HG03460 (cell line): ENCODE data around the gene BANP.
"Not testable (repeated sequence)": the region's sequence is repeated elsewhere in the genome, so short reads cannot be mapped to it uniquely, and the experiment has no call there.

ENCODE experiments used
- ATAC-seq: cut with Tn5 transposase; IDR thresholded peaks from one replicate; pipeline ENCODE4 v1.9.1; 2021; ENCODE audit not compliant: unreplicated experiment

The BANP gene

GRCh38 chr16:87990254-87990653 lies 39.0 kb downstream of the BANP start:
- ATAC-seq, result not testable (repeated sequence)

DNA sequence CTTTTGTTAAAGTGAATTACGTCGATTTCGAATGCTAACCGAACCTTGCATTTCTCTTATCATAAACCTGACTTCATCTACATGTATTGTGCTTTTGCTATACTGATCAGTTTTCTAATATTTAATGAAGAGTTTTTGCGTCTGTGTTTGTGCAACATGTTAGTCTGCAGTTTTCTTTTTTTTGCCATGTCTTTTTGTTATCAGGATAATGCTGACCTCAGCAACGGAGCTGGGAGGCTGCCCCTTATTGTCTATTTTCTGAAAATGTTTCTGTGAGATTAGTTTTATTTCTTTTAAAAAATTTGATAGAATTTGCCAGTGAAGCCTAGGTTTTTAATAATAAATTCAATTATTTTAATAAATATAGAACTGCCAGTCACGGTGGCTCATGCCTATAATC lies 40.9 kb downstream of the BANP start:
- ATAC-seq, result not testable (repeated sequence)

DNA sequence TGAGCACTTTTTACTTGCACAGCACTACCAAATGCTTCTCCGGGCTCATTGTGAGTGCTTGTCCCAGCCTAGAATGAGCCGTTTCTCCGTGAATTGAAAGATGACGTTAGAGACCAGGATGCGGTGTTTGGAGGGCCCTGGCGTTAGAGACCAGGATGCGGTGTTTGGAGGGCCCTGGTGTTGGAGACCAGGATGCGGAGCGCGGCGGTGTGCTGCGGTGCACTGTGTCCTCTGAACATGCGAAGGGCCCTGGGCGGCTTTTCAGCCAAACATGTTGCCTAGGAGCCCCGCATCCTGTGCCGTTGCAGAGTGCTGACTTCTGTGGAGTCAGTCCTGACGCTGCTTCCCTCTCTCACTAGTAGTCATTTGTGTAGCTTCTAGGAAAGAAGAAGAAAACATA lies 42.7 kb downstream of the BANP start:
- no peak for ATAC-seq

DNA sequence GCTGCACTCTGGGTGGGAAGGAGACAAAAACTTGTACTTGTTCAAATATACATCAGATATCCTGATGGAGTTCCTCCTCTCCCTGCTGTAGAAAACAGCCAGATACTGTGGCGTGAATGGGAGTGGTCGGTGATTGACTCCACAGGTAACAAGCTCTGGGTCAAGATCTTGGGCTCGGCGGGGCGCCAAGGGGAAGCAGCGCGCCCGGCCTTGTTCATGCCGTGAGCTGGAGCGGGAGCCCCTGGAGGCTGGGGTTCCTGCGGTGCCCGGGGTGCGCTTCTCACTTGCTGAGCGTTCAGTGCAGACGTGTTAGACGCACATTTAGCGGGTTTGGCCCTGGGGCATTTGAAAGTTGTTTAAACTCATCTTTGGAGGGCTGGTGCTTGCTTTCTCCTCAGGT lies 44.4 kb downstream of the BANP start:
- ATAC-seq, result no peak

DNA sequence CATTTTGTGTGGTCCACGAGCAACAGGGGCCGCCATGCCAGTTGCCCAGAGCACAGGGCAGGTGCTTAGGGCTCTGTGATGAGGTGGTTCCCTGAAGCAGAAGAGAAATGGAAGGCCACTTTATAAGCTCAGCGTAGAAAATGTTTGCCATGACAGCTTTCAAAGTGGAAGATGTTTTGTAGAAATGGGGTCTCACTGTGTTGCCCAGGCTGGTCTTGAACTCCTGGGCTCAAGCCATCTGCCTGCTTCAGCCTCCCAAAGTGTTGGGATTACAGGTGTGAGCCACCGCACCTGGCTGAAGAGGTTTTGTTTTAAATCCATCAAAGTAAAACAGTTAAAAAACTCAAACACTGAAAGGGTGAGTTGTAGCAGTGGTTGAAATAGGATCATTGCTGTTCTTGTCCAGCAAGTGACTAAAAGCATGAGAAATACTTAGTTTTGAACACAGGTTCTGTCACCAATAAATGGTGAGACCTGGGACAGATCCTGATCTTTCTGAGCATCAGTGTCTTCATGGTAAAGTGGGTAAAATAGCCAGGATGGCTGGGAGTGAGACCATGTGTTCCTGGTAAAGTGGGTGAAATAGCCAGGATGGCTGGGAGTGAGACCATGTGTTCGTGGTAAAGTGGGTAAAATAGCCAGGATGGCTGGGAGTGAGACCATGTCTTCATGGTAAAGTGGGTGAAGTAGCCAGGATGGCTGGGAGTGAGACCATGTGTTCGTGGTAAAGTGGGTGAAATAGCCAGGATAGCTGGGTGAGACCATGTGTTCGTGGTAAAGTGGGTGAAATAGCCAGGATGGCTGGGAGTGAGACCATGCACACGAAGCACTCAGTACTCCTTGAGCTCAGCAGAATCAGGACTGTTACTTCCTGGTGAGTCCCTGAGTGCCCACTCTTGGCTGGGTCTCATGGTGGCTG lies 46.0 kb downstream of the BANP start:
- ATAC-seq, result no peak

DNA sequence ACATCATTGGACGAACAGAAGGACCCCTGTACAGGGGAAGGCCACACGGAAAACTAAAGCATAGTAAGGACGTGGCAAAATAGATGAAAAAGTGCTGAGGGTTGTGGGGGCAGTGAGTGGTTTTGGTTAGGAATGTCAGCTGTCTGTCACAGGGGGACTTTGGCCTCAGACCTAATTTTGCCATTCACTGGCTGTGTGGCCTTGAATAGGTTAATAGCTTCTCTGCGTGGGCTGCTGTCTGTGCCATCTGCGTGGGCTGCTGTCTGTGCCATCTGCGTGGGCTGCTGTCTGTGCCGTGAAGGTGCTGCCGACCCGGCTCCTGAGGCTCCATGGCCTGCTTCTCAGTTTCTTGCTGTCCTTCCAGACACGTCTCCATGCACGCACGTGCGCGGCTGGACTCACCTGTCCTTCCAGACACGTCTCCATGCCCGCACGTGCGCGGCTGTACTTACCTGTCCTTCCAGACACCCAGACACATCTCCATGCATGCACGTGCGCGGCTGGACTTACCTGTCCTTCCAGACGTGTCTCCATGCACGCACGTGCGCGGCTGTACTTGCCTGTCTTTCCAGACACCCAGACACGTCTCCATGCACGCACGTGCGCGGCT lies 47.1 kb downstream of the BANP start:
- ATAC-seq, result not testable (repeated sequence)

DNA sequence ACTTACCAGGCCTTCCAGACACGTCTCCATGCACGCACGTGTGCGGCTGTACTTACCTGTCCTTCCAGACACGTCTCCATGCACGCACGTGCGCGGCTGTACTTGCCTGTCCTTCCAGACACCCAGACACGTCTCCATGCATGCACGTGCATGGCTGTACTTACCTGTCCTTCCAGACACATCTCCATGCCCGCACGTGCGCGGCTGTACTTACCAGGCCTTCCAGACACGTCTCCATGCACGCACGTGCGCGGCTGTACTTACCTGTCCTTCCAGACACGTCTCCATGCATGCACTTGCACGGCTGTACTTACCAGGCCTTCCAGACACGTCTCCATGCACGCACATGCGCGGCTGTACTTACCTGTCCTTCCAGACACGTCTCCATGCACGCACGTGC lies 47.8 kb downstream of the BANP start:
- not testable (repeated sequence) for ATAC-seq

DNA sequence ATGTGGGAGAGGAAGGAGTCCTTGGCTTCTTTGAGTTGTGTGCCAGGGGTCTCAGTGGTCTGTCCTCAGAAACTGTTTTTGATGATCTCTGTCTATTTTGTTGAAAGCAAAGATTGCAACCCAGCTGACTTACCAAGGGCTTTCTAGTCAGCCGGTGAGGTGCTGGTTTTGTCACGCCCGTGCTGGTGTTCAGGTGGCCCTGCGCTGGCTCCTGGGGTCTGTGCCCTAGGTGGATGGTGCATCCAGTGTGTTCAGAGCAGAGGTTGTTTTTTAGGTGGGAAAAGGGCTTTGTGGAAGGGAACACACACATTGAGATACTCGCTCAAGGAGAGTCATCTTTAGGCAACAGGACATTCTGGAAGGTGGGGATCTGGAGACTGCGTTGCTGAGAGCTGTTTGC lies 51.0 kb downstream of the BANP start:
- no peak for ATAC-seq

GRCh38 chr16:88002749-88003148 lies 51.5 kb downstream of the BANP start:
- no peak for ATAC-seq

DNA sequence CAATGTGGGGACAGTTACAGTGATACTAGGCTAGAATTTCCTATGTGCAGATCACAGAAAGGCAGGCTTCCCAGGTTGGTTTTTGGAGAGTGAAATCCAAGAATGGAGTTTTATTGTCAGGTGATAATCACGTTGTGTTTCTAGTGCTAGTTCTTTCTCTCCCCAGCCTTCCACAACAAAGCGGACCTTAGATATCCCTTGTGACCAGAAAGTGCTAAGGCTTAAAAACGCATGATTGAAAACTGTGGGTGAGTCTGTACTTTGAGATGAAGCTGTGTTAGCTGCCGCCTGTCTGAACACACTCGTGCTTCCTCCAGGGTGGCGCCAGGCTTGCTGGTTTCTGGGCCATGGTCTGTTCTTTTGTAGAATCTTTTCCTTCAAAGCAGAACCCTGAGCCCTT lies 52.1 kb downstream of the BANP start:
- ATAC-seq, result no peak

DNA sequence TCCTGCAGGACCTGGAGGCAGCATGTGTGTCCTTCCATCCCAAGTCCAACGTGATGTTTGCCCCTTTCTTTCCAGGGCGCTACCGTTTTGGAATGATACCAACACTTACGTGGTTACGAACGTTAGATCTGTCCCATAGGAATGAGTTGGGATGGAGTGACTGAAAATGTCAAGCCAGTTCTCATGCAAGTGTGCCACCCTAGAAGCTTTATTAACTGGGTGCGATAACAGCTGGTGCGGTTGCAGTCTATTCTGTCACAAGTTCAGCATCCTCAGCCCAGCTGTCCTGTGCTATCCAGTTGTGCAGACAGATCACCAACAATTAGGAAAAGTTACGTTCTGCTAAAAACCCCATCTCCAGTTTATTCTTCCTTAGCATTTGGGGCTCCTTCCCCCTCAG lies 52.5 kb downstream of the BANP start:
- no peak for ATAC-seq

DNA sequence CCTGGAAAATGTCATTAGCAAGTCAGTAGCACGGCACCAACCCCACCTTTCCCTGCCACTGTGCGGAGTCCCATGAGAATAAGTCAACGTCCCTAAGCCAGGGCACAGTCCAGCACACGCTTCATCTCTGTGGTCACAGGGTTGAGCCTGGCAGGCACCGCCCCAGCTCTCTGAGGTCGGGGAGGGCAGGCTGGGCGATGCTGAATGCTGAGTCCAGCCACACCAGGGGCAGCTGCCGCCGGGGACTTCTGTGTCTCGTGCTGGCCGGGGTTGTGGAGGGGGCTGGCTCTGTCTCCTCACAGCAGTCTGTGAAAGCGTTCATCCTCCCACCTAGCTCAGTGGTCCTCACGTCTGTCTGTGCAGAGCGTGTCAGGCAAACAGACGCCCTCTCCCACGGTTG lies 53.2 kb downstream of the BANP start:
- no peak for ATAC-seq

DNA sequence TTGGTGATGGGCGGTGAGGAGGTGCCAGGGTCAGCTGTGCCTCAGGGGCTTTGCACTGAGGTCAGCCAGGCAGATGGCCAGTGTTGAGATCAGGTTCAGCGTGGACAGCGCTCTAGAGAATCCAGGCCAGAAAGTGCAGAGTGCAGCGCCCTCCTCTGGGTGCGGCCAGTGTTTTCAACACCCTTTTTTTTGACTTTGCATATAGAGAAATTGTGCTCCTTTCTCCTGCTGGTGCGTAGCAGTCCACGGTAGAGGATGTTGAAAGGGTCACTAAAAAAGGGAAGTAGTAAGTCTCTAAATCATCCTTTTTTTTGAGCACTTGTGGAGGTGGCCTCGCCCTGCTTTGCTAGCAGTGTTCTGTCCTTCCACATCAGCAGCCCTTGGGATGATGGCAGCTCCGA lies 53.9 kb downstream of the BANP start:
- ATAC-seq, result no peak

DNA sequence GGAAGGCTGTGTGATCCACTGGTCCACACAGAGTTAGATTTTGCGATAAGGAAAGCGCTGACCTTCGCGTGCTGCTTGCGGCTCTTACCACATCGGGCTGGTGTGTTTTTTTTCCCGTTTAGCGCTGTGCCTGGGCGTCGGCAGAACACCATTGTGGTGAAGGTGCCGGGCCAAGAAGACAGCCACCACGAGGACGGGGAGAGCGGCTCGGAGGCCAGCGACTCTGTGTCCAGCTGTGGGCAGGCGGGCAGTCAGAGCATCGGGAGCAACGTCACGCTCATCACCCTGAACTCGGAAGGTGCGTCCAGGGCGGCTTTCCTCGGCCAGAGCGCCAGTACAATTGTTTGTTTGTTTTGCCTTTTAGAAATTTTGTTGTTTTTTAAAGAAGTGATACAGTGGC lies 54.7 kb downstream of the BANP start:
- ATAC-seq, result no peak

DNA sequence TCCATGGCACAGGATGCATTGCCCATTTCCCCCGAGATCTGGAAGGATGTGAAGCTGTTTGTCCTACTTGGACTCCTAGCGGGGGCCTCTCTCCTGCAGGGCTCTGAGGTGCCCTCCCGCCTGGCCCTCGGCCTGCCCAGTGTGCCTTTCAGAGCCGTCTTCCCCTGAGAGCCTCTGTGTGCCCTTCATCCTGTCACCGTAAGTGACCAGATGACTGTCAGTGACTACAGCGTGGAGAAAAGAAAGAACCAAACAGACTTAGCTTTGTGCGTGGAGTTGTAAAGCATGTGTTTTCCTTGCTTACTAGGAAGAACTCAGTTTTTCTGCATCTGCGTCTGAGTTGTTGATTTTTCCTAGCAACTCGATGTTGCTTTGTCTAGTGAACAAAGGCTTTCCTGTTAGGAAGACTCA lies 56.1 kb downstream of the BANP start:
- ATAC-seq, result no peak

- no peak for ATAC-seq
These were observed 57.6 kb downstream of the BANP start for GRCh38 chr16:88008840-88009239.

- no peak for ATAC-seq
These were observed 58.5 kb downstream of the BANP start for GRCh38 chr16:88009563-88010342.

DNA sequence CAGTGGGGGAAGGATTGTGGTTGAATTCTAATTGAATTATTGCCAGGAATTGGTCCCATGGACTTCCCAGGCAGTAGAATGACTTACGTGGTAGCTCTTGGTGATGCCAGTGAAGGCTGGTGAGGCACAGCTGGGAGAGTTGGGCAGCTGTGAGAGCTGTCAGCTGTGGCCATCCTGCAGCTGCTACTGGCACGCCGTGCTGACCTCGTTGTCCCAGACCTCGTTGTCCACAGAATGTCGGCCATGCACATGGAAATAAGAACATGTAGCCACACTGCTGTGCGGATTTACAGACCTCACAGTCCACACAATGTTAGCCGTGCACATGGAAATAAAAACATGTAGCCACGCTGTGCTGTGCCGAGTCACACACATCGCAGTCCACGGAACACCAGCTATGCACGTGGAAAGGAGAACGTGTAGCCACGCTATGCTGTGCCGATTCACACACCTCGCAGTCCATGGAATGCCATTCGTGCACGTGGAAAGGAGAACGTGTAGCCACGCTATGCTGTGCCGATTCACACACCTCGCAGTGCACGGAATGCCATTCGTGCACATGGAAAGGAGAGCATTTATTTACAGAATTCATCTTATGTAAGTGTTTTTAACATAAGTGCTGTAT lies 59.2 kb downstream of the BANP start:
- ATAC-seq, result no peak

- no peak for ATAC-seq
These were observed 59.8 kb downstream of the BANP start for GRCh38 chr16:88010968-88011483.

GRCh38 chr16:88012360-88012759 lies 61.1 kb downstream of the BANP start:
- ATAC-seq, result no peak

- no peak for ATAC-seq
These were observed 61.9 kb downstream of the BANP start for GRCh38 chr16:88013091-88013609.
